Naive thymus-derived CD8-positive, alpha-beta T cell (primary cell): ENCODE measurements around the gene METTL3. TPM values are rescaled to one million over a fixed set of nuclear protein-coding genes. Genes with fewer than 3 reads are reported as not detected.

Experiments
- ATAC-seq, 2 donors: fragments of 150-1000 bp; cut with Tn5 transposase in 1 of 2; sonication (Bioruptor Pico), chemical (Tn5 transposase) in 1 of 2; 1 replicate in 1 of 2; 2 replicates in 1 of 2; pipeline ENCODE4 v1.10.0; 2021; ENCODE audit warnings: mild to moderate bottlenecking in 2 of 2, moderate library complexity in 2 of 2
- POLR2A ChIA-PET: fragments of 350-600 bp; sonication (Branson Sonifier 250); formaldehyde crosslinking; loops from one replicate; lab custom pipeline; 2021; ENCODE audit warnings: antibody characterized with exemption; lab: Charles Lee
- DNase-seq, 10 donors: peaks; one replicate each; pipeline versions ENCODE4 v3.0.0 to v3.0.0-alpha.2; 2020 to 2022
- H3K27ac Mint-ChIP-seq, 10 donors: one replicate each; pipeline ENCODE4 v1.8.0; 2020 to 2022; ENCODE audit warnings: mild to moderate bottlenecking in 10 of 10, mixed read lengths in 10 of 10, moderate library complexity in 4 of 10, inconsistent platforms in 1 of 10
- H3K27me3 Mint-ChIP-seq, 5 donors: one replicate each; pipeline ENCODE4 v1.8.0; 2021 to 2022; ENCODE audit warnings: mixed read lengths in 5 of 5
- H3K36me3 Mint-ChIP-seq, 3 donors: one replicate each; pipeline ENCODE4 v1.8.0; 2020 to 2022; ENCODE audit warnings: mixed read lengths in 3 of 3, mild to moderate bottlenecking in 2 of 3, inconsistent platforms in 1 of 3
- H3K4me1 Mint-ChIP-seq, 4 donors: one replicate each; pipeline ENCODE4 v1.8.0; 2021 to 2022; ENCODE audit warnings: mixed read lengths in 4 of 4
- H3K4me3 Mint-ChIP-seq, 10 donors: one replicate each; pipeline ENCODE4 v1.8.0; 2020 to 2022; ENCODE audit warnings: mild to moderate bottlenecking in 10 of 10, mixed read lengths in 10 of 10, moderate library complexity in 6 of 10, inconsistent platforms in 1 of 10
- H3K9me3 Mint-ChIP-seq, 9 donors: one replicate each; pipeline ENCODE4 v1.8.0; 2020 to 2022; ENCODE audit warnings: mixed read lengths in 9 of 9, mild to moderate bottlenecking in 3 of 9, inconsistent platforms in 1 of 9, moderate library complexity in 1 of 9
- polyA plus RNA-seq, 3 donors: library from polyadenylated mRNA; unstranded; fragments of 300-500 nt; fragmentation: Illumina TruSeq; gene quantifications; one replicate each; pipeline ENCODE4 v1.2.3, GENCODE V29; 2021
- total RNA-seq, 8 experiments: library from RNA in 2 of 8; stranded (reverse) in 2 of 8; gene quantifications; one replicate each; pipeline ENCODE4 v1.2.3 and lab custom pipeline; 2021 to 2026

The METTL3 gene
- total and polyA plus RNA-seq, 5 experiments from 2014 or later, result 12.4 to 116 (median 24.5) TPM

GRCh38 chr14:21501568-21501967 lies 9.6 kb downstream of the METTL3 start:
- Mint-ChIP-seq H3K27ac (peak overlapping the region in 1 of 10 donors; percentile 5), H3K4me3 (no peak overlapping the region), H3K27me3 (no peaks in the 10 kb centered on the region), H3K36me3 (peaks cover 0 to 81% (median 9%) of the 10 kb centered on the region in 3 donors), H3K4me1 (peaks cover 14 to 40% (median 37%) of the 10 kb centered on the region in 4 donors), H3K9me3 (no peaks in the 10 kb centered on the region)
- ATAC-seq (no peak), DNase-seq (no peak)
- POLR2A ChIA-PET, result interaction anchor here (0.7 kb wide), 1 partner anchor 22 kb away, joined by 4 read pairs; no protein-coding TSS in a partner anchor

GRCh38 chr14:21498540-21499526 lies 12.3 kb downstream of the METTL3 start:
- Mint-ChIP-seq H3K36me3 (peaks cover 0 to 96% (median 18%) of the 10 kb centered on the region in 3 donors), H3K27me3 (no peaks in the 10 kb centered on the region), H3K4me1 (peaks cover 13 to 31% (median 24%) of the 10 kb centered on the region in 4 donors), H3K4me3 (peak overlapping the region in 3 of 10 donors; percentile 8 to 36 (median 26)), H3K9me3 (no peaks in the 10 kb centered on the region), H3K27ac (peak overlapping the region; percentile 7 to 93 (median 81))
- ATAC-seq (peak; percentile 78 to 84), DNase-seq (peak in 5 of 10 donors; percentile 35 to 70 (median 63))
- POLR2A ChIA-PET, result interaction anchor here (0.5 to 1.6 kb wide), 7 partner anchors 12 to 1696 kb away, joined by 3 to 5 read pairs (median 4); partner anchors contain the start of genes CHD8, METTL3 and SALL2

DNA sequence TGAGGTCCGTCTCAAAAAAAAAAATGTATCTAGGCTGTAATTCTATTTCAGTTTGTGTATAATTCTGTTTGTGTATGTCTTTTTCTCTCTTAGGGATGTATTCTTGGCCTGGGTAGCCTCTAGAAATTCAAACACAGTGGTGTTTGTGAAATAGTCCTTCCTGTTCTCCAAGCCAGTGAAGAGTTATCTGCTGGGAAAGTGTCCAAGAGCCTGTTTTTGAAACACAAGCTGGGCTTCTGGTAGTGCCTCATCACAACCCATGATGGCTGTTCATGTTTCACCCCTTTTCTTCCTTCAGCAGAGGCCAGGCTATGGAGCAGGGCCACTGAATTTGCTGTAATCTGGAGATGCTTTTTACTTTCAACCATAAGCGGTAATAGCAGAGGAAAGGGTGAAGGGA lies 14.7 kb downstream of the METTL3 start:
- peaks cover 0 to 94% (median 24%) of the 10 kb centered on the region in 3 donors for H3K36me3 Mint-ChIP-seq
- H3K4me3 Mint-ChIP-seq, result no peak overlapping the region
- no peak for ATAC-seq
- no peaks in the 10 kb centered on the region for H3K27me3 Mint-ChIP-seq
- H3K9me3 Mint-ChIP-seq, result no peaks in the 10 kb centered on the region
- DNase-seq, result no peak
- POLR2A ChIA-PET, result interaction anchor here (0.5 to 0.7 kb wide), 2 partner anchors 39 to 61 kb away, joined by 3 read pairs; no protein-coding TSS in a partner anchor
- peaks cover 15 to 26% (median 19%) of the 10 kb centered on the region in 4 donors for H3K4me1 Mint-ChIP-seq
- peak overlapping the region in 3 of 10 donors; percentile 15 to 49 (median 35) for H3K27ac Mint-ChIP-seq

DNA sequence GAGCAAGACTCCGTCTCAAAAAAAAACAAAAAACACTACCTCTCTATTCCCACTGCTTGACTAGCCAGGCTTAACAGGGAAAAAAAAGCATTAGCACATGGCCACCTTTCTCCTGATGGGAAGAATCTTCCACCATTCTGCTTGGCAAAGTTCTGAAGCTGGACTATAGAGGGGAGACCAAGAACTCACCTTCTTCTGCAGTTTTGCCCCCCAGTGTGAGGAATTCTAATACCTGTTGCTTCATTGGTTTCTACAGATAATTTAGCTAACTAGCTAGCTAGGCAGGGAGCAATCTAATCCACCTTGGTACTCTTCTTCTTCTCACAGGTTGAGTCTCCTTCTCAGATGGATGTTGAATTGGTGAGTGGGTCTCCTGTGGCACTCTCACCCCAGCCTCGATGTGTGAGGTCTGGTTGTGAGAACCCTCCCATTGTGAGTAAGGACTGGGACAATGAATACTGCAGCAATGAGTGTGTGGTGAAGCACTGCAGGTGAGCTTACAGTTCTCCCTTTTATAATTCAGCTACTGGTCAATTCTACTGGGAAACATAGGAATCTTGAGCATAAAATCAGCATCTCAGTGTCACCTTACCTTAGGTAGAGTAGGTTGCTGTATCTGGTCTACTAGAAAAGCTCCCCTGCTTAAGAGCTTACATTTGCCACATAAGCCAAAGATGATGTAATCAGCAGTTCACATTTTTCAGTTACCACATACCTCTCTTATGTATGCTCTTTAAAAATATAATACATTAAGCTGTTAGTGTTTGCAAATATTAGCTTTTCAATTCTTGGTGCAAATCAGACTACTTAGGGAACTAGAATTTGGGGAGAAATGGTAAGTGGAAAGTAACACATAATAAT lies 16.0 kb downstream of the METTL3 start:
- POLR2A ChIA-PET, result no interaction called here
- Mint-ChIP-seq H3K4me1 (peaks cover 11 to 19% (median 17%) of the 10 kb centered on the region in 4 donors), H3K36me3 (peaks cover 0 to 93% (median 28%) of the 10 kb centered on the region in 3 donors), H3K4me3 (no peak overlapping the region), H3K9me3 (no peaks in the 10 kb centered on the region), H3K27ac (peak overlapping the region in 3 of 10 donors; percentile 11 to 36 (median 24)), H3K27me3 (no peaks in the 10 kb centered on the region)
- ATAC-seq, result no peak
- DNase-seq, result no peak

GRCh38 chr14:21486640-21487087 lies 24.5 kb downstream of the METTL3 start:
- Mint-ChIP-seq H3K27ac (peak overlapping the region in 1 of 10 donors; percentile 19), H3K9me3 (no peaks in the 10 kb centered on the region), H3K4me1 (peaks cover 0 to 12% (median 4%) of the 10 kb centered on the region in 4 donors), H3K36me3 (peaks cover 5 to 65% (median 11%) of the 10 kb centered on the region in 3 donors), H3K27me3 (no peaks in the 10 kb centered on the region), H3K4me3 (no peak overlapping the region)
- POLR2A ChIA-PET, result no interaction called here
- DNase-seq (no peak), ATAC-seq (no peak)

DNA sequence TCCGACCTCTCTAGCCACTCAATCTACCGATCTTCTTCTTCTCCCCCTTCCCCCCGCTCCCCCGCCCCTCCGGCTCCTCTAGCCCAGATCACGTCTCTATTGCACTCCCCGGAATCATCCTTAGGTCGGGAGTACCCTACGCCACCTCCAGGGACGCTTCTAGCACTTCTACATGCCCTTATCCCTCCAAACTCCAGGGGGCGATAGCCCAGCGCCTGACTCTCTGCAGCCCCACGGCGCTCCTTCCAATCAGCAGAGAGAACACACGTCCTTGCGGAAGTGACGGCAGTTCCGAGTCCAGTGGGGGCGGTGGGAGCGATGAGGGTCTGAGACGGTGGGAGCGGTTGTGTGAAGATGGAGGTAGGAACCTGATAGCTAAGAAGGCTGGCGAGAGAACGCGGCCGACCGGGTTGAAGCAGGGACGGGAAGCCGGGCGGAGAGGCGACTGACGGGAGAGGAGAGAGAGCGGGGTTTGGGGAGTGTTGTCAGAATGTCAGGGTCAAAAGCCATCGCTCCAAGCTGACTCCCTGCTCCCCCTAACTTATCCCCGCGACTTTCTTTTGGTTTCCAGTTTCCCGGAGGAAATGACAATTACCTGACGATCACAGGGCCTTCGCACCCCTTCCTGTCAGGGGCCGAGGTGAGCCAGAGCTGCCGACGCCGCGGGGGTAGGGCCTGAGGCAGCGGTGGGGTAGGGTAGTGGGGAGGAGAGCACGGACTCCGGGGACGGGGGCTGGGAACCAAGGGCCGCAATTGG lies 34.0 kb downstream of the METTL3 start, which contains the start of the genes RAB2B and TOX4:
RAB2B (minus strand) TSS at position 35 of the 757 bp plus-strand sequence. CDS start 87 bp downstream, outside the sequence.
TOX4 (plus strand) TSS at position 271 of the 757 bp plus-strand sequence; CDS start at position 355, 84 bp downstream.
- Mint-ChIP-seq H3K36me3 (peaks cover 0 to 49% (median 1%) of the 10 kb centered on the region in 3 donors), H3K4me3 (peak within 1 kb of the TSS; percentile 93 to 100 (median 100)), H3K27me3 (no peaks in the 10 kb centered on the region), H3K27ac (peak within 1 kb of the TSS; percentile 97 to 100 (median 99)), H3K9me3 (no peaks in the 10 kb centered on the region), H3K4me1 (peaks cover 13 to 51% (median 42%) of the 10 kb centered on the region in 4 donors)
- peak; percentile 95 to 96 for ATAC-seq
- POLR2A ChIA-PET, result interaction anchor here (0.5 to 3.5 kb wide), 13 partner anchors 11 to 1735 kb away, joined by 3 to 42 read pairs (median 4); partner anchors contain the start of genes CHD8, METTL3, PIP4P1 and SALL2
- DNase-seq, result peak; percentile 79 to 99 (median 97)

DNA sequence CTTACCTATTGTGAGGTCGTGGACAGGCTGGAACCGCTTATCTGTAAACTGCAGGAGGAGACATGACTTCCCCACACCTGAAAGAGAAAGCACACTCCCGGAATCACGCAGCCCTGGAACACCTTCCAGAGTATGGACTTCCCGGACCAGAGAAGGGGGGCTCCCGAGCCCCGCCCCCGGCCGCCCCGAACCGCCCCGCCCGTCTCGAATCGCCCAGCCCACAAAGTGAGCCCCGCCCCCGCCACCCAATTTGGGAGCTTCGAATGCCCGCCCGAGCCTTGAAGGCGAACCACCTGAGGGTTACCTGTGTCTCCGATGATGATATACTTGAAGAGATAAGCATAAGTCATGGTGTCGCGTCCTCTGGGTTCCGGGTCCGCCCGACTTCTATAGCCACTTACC lies 34.6 kb downstream of the METTL3 start:
- H3K9me3 Mint-ChIP-seq, result no peaks in the 10 kb centered on the region
- peak overlapping the region; percentile 93 to 100 (median 100) for H3K4me3 Mint-ChIP-seq
- peaks cover 0 to 52% (median 1%) of the 10 kb centered on the region in 3 donors for H3K36me3 Mint-ChIP-seq
- DNase-seq (peak in 4 of 10 donors; percentile 74 to 91 (median 90)), ATAC-seq (peak in 1 of 2 donors; percentile 59)
- H3K27me3 Mint-ChIP-seq, result no peaks in the 10 kb centered on the region
- H3K4me1 Mint-ChIP-seq, result peaks cover 13 to 50% (median 43%) of the 10 kb centered on the region in 4 donors
- H3K27ac Mint-ChIP-seq, result peak overlapping the region; percentile 97 to 100 (median 99)
- POLR2A ChIA-PET, result interaction anchor here (0.6 to 3.5 kb wide), 11 partner anchors 10 to 1736 kb away, joined by 3 to 42 read pairs (median 5); partner anchors contain the start of genes CHD8, METTL3, PIP4P1 and SALL2

- Mint-ChIP-seq H3K27ac (peak overlapping the region in 9 of 10 donors; percentile 97 to 100 (median 99)), H3K9me3 (no peaks in the 10 kb centered on the region), H3K36me3 (peaks cover 0 to 51% (median 1%) of the 10 kb centered on the region in 3 donors), H3K27me3 (no peaks in the 10 kb centered on the region), H3K4me3 (peak overlapping the region; percentile 93 to 100 (median 100)), H3K4me1 (peaks cover 13 to 48% (median 42%) of the 10 kb centered on the region in 4 donors)
- no peak for ATAC-seq
- DNase-seq, result no peak
- POLR2A ChIA-PET, result interaction anchor here (0.6 to 3.5 kb wide), 10 partner anchors 10 to 1148 kb away, joined by 3 to 42 read pairs (median 6); partner anchors contain the start of genes CHD8, METTL3, PIP4P1 and SALL2
Measured at GRCh38 chr14:21475767-21476522, 35.2 kb downstream of the METTL3 start.

- DNase-seq, result no peak
- no peak for ATAC-seq
- Mint-ChIP-seq H3K4me3 (no peak overlapping the region), H3K4me1 (peaks cover 2 to 7% (median 3%) of the 10 kb centered on the region in 4 donors), H3K36me3 (peaks cover 0 to 75% (median 10%) of the 10 kb centered on the region in 3 donors), H3K9me3 (no peaks in the 10 kb centered on the region), H3K27me3 (no peaks in the 10 kb centered on the region), H3K27ac (no peak overlapping the region)
- POLR2A ChIA-PET, result interaction anchor here (0.6 kb wide), 2 partner anchors 44 to 114 kb away, joined by 3 read pairs; no protein-coding TSS in a partner anchor
Measured at GRCh38 chr14:21467616-21468015, 43.5 kb downstream of the METTL3 start.
